Panc1 (cell line): ENCODE measurements around the gene GRIK4.

Experiments
- CTCF ChIP-seq: fragments of 450-650 bp; IDR thresholded peaks from 2 replicates; pipeline ENCODE4 v1.5.1; 2017; ENCODE audit warnings: mild to moderate bottlenecking
- POLR2AphosphoS5 ChIP-seq: IDR thresholded peaks from 2 replicates; pipeline ENCODE4 v1.6.1; 2012; ENCODE audit warnings: mild to moderate bottlenecking, low read depth, low read length, moderate library complexity
- SIN3A ChIP-seq: IDR thresholded peaks from 2 replicates; pipeline ENCODE4 v1.6.1; 2012; ENCODE audit warnings: low read depth, mild to moderate bottlenecking, low read length, moderate library complexity, borderline replicate concordance; ENCODE audit not compliant: insufficient read depth

GRCh38 chr11:120543521-120544215 is 32.1 kb downstream of the GRIK4 start:
- no peak for TF ChIP-seq CTCF
- no peak for TF ChIP-seq POLR2AphosphoS5
- TF ChIP-seq SIN3A: no peak
